CD4-positive, alpha-beta memory T cell (primary cell): ENCODE measurements around the gene TEDDM1. TPM values are rescaled to one million over a fixed set of nuclear protein-coding genes. Genes with fewer than 3 reads are reported as not detected.
A peak's percentile ranks its signal among the peaks of the same experiment; 100 is the strongest.
"Not testable (repeated sequence)": the region's sequence is repeated elsewhere in the genome, so short reads cannot be mapped to it uniquely, and the experiment has no call there.

Experiments
- CTCF ChIA-PET: fragments of 350-600 bp; sonication (Branson Sonifier 250); formaldehyde crosslinking; loops from one replicate; lab custom pipeline; 2021; ENCODE audit warnings: inconsistent platforms; ENCODE audit not compliant: partially characterized antibody; lab: Charles Lee
- POLR2A ChIA-PET: fragments of 350-600 bp; sonication (Branson Sonifier 250); formaldehyde crosslinking; loops from one replicate; lab custom pipeline; 2021; ENCODE audit not compliant: partially characterized antibody; lab: Charles Lee
- DNase-seq, 5 donors: peaks; one replicate each; pipeline versions ENCODE4 v3.0.0 to v3.0.0-alpha.2; 2020 to 2022; ENCODE audit warnings: mixed read lengths in 1 of 5
- H3K27ac ChIP-seq: one replicate; pipeline ENCODE4 v1.7.0; 2013; ENCODE audit warnings: low read depth, low read length
- H3K27me3 ChIP-seq: 2 replicates; pipeline ENCODE4 v1.7.0; 2013; ENCODE audit warnings: mild to moderate bottlenecking, low read length, moderate library complexity; ENCODE audit not compliant: insufficient read depth
- H3K36me3 ChIP-seq: 2 replicates; pipeline ENCODE4 v1.7.0; 2013; ENCODE audit warnings: mild to moderate bottlenecking, low read length, moderate library complexity; ENCODE audit not compliant: insufficient read depth
- H3K4me1 ChIP-seq: 2 replicates; pipeline ENCODE4 v1.7.0; 2013; ENCODE audit warnings: mild to moderate bottlenecking, low read length, moderate library complexity; ENCODE audit not compliant: insufficient read depth
- H3K4me3 ChIP-seq, 2 donors: one replicate each; pipeline ENCODE4 v1.7.0; 2013; ENCODE audit warnings: low read length in 2 of 2, mild to moderate bottlenecking in 1 of 2
- H3K9me3 ChIP-seq, 2 donors: one replicate each; pipeline ENCODE4 v1.7.0; 2013; ENCODE audit warnings: low read length in 2 of 2, control low read depth in 1 of 2; ENCODE audit not compliant: control insufficient read depth in 1 of 2
- H3K27ac Mint-ChIP-seq, 7 donors: one replicate each; pipeline ENCODE4 v1.8.0; 2020 to 2021; ENCODE audit warnings: mixed read lengths in 7 of 7, mild to moderate bottlenecking in 6 of 7, inconsistent platforms in 3 of 7, moderate library complexity in 3 of 7
- H3K27me3 Mint-ChIP-seq, 2 donors: one replicate each; pipeline ENCODE4 v1.8.0; 2020 to 2021; ENCODE audit warnings: mixed read lengths in 2 of 2
- H3K36me3 Mint-ChIP-seq, 2 donors: one replicate each; pipeline ENCODE4 v1.8.0; 2020 to 2021; ENCODE audit warnings: mixed read lengths in 2 of 2, inconsistent platforms in 1 of 2, mild to moderate bottlenecking in 1 of 2
- H3K4me1 Mint-ChIP-seq, 4 donors: one replicate each; pipeline ENCODE4 v1.8.0; 2020 to 2021; ENCODE audit warnings: mixed read lengths in 4 of 4, mild to moderate bottlenecking in 1 of 4
- H3K4me3 Mint-ChIP-seq, 8 donors: one replicate each; pipeline ENCODE4 v1.8.0; 2020 to 2021; ENCODE audit warnings: mixed read lengths in 8 of 8, mild to moderate bottlenecking in 7 of 8, moderate library complexity in 6 of 8, inconsistent platforms in 3 of 8
- H3K9me3 Mint-ChIP-seq, 8 donors: one replicate each; pipeline ENCODE4 v1.8.0; 2020 to 2021; ENCODE audit warnings: mixed read lengths in 8 of 8, mild to moderate bottlenecking in 5 of 8, inconsistent platforms in 3 of 8, moderate library complexity in 1 of 8
- intact Hi-C: fragments of 100-400 bp; cut with micrococcal nuclease; formaldehyde crosslinking; loops from one replicate; pipeline ENCODE4 v1.15.1; 2023
- polyA plus RNA-seq, 2 donors: library from polyadenylated mRNA; unstranded; fragments of 300-500 nt; fragmentation: Illumina TruSeq; gene quantifications; one replicate each; pipeline ENCODE4 v1.2.3, GENCODE V29; 2021
- total RNA-seq, 2 experiments: library from RNA; stranded (reverse); gene quantifications; one replicate each; pipeline ENCODE4 v1.2.3, GENCODE V29; 2021

The TEDDM1 gene, protein sequence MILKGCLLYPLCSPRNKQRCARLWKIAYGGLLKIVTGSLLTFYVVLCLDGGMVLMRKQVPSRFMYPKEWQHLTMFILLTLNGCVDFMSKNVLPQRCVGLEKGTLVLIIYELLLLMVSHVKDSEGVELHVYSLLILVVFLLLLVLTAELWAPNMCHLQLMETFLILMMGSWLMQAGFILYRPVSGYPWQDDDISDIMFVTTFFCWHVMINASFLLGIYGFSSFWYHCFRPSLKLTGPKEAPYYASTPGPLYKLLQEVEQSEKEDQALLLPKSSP
- total RNA-seq (not detected), polyA plus RNA-seq (not detected)

DNA sequence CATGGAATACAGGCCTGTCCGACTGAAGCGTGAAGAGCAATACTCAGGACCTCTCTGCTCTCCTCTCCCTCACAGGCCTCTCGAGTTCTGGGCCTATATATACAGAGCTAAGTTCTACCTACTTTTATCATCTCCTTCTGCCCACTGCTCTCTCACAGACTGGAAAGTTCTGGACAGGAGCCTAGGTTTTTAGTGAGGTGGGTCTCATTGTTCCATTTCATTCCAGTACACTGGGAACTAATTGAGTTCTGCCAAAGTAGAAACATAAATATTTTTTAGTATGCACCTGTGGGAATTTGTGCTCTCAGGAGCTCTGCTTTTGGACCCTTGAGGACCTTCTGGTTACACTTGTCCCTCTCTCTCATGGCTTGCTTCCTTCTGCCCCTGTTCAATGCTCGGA is at the start of gene TEDDM1:
Gene TEDDM1, minus strand, starts transcription at position 101 of the 400 bp plus-strand sequence. CDS start 182 bp downstream, outside the sequence.
- H3K27ac Mint-ChIP-seq = no peak within 1 kb of the TSS
- Histone ChIP-seq H3K36me3 (no peaks in the 10 kb centered on the region), H3K9me3 (no peaks in the 10 kb centered on the region), H3K4me3 (no peak within 1 kb of the TSS), H3K27ac (no peak within 1 kb of the TSS), H3K27me3 (no peaks in the 10 kb centered on the region), H3K4me1 (peaks cover 5% of the 10 kb centered on the region)
- no peaks in the 10 kb centered on the region for H3K36me3 Mint-ChIP-seq
- ChIA-PET CTCF (interaction anchor here (0.7 to 11.2 kb wide), 3 partner anchors 9 to 318 kb away, joined by 3 to 357 read pairs (median 189); no protein-coding TSS in a partner anchor), POLR2A (interaction anchor here (0.6 kb wide), 1 partner anchor 1675 kb away, joined by 3 read pairs; no protein-coding TSS in a partner anchor)
- H3K4me3 Mint-ChIP-seq = no peak within 1 kb of the TSS
- intact Hi-C loops = no loop called here
- peaks cover 2 to 4% of the 10 kb centered on the region in 2 donors for H3K27me3 Mint-ChIP-seq
- H3K9me3 Mint-ChIP-seq = peaks cover 0 to 4% (median 3%) of the 10 kb centered on the region in 8 donors
- peaks cover 0 to 6% (median 4%) of the 10 kb centered on the region in 4 donors for H3K4me1 Mint-ChIP-seq
- DNase-seq = no peak

DNA sequence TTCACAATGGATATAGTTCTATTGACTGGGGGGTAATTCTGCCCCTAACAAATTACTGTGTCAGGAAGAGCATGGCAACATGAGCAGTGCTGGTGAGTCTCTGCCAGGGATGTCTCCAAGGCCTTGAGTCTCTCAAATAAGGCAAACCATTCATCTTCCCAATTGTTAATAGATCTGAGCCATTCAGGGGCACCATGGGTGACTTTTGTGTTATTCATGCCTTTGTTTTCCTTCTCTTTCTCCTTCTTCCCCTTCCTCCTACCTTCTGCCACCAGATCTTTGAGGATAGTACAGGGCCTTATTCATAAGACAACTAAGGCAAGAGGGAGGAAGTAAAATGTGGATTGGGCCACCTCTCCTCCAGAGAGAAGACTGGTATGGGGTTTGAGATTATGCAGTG is 49.6 kb upstream of the TEDDM1 start, which contains the start of gene RGSL1:
Gene RGSL1, plus strand, starts transcription at position 60 of the 400 bp plus-strand sequence. Its CDS starts 20 bp downstream, at position 80.
- no peaks in the 10 kb centered on the region for H3K36me3 Mint-ChIP-seq
- no peak within 1 kb of the TSS for H3K27ac ChIP-seq
- H3K27ac Mint-ChIP-seq = no peak within 1 kb of the TSS
- H3K4me1 Mint-ChIP-seq = peaks cover 0 to 5% (median 3%) of the 10 kb centered on the region in 4 donors
- no peak within 1 kb of the TSS for H3K4me3 ChIP-seq
- H3K36me3 ChIP-seq = no peaks in the 10 kb centered on the region
- H3K4me1 ChIP-seq = no peaks in the 10 kb centered on the region
- no peak within 1 kb of the TSS for H3K4me3 Mint-ChIP-seq
- ChIA-PET POLR2A (no interaction called here), CTCF (no interaction called here)
- intact Hi-C loops = no loop called here
- peaks cover 0 to 1% (median 0%) of the 10 kb centered on the region in 8 donors for H3K9me3 Mint-ChIP-seq
- H3K27me3 ChIP-seq = no peaks in the 10 kb centered on the region
- peaks cover 9 to 14% of the 10 kb centered on the region in 2 donors for H3K27me3 Mint-ChIP-seq
- no peak for DNase-seq
- no peaks in the 10 kb centered on the region for H3K9me3 ChIP-seq

DNA sequence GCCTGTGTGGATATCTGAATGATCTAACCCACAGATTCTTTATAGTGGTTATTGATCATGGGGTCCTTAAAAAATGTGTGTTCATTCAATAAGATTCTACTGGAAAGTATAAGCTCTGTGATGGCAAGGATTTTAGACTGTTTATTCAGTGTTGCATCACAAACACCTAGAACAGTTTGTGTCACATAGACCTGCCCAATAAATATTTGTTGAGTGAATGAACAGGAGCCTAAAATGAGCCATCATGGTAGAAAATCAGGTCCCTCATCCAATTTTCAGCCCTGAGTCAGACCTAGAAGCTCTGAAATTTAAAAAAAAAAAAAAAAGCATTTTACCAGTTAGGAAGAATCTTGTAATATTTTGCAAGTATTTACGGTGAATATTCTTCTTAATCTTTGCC is 47.2 kb upstream of the TEDDM1 start:
- no peak overlapping the region for H3K4me3 ChIP-seq
- H3K4me1 Mint-ChIP-seq = peaks cover 0 to 5% (median 3%) of the 10 kb centered on the region in 4 donors
- POLR2A ChIA-PET = no interaction called here
- H3K4me3 Mint-ChIP-seq = no peak overlapping the region
- H3K4me1 ChIP-seq = no peaks in the 10 kb centered on the region
- CTCF ChIA-PET = interaction anchor here (1.4 kb wide), 1 partner anchor 153 kb away, joined by 5 read pairs; no protein-coding TSS in a partner anchor
- peaks cover 0 to 1% (median 0%) of the 10 kb centered on the region in 8 donors for H3K9me3 Mint-ChIP-seq
- intact Hi-C loops = loop anchor here (5.0 kb wide), 1 partner anchor 155 kb away; the partner anchor contains the start of gene RGS16
- H3K36me3 Mint-ChIP-seq = no peaks in the 10 kb centered on the region
- no peaks in the 10 kb centered on the region for H3K9me3 ChIP-seq
- H3K36me3 ChIP-seq = no peaks in the 10 kb centered on the region
- H3K27ac ChIP-seq = no peak overlapping the region
- H3K27ac Mint-ChIP-seq = no peak overlapping the region
- H3K27me3 ChIP-seq = no peaks in the 10 kb centered on the region
- peaks cover 4 to 7% of the 10 kb centered on the region in 2 donors for H3K27me3 Mint-ChIP-seq
- DNase-seq = no peak

DNA sequence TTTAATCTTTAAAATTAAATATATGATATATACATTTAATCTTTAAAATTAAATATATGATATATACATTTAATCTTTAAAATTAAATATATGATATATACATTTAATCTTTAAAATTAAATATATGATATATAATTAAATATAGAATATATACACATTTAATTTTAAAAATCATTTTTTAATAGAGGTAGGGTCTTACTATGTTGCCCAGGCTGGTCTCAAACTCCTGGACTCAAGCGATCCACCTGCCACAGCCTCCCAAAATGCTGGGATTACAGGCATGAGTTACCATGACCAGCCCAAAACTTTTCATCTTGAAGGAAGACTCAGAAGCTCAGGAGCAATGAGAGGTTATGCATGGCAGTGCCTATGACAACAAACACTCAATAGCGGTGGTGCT is 46.7 kb upstream of the TEDDM1 start:
- H3K27ac ChIP-seq, H3K27me3 ChIP-seq, H3K4me1 Mint-ChIP-seq, H3K36me3 ChIP-seq, H3K9me3 Mint-ChIP-seq, H3K4me3 ChIP-seq, DNase-seq, H3K4me3 Mint-ChIP-seq, H3K27ac Mint-ChIP-seq, POLR2A ChIA-PET, H3K4me1 ChIP-seq, H3K36me3 Mint-ChIP-seq, H3K9me3 ChIP-seq, H3K27me3 Mint-ChIP-seq: not testable (repeated sequence)
- intact Hi-C loops = loop anchor here (5.0 kb wide), 1 partner anchor 155 kb away; the partner anchor contains the start of gene RGS16
- CTCF ChIA-PET = interaction anchor here (1.4 kb wide), 1 partner anchor 154 kb away, joined by 5 read pairs; no protein-coding TSS in a partner anchor

DNA sequence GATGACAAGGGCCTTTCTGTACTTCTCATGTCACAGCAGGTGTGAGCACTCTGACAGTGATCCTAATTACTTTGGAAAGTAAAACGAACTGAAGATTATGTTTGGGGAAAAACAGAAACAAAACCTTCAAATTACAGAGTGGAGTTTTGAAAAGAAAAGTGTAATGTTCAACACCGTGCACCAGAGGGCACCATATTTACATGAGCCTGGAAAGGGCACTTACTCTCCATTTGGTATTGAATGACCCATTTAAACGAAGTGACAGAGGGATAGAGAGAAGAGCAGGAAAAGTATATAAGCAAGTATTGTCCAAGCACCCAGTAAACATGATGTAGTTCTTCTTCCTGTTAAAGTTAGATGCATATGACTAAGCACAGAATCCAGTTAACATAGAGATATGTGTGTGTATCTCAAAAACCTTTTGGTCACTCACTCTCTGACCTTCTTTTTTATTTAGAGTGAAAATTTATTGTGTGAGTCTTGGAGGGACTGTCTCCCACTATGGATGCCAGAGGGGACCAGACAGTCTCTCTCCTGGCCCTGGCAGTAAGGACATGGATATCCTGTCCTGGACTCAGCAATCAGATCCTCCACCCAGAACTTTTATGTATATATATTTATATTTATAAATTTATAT is 45.7 kb upstream of the TEDDM1 start:
- H3K27me3 Mint-ChIP-seq = peaks cover 2 to 4% of the 10 kb centered on the region in 2 donors
- peaks cover 0 to 5% (median 0%) of the 10 kb centered on the region in 8 donors for H3K9me3 Mint-ChIP-seq
- Histone ChIP-seq H3K27me3 (no peaks in the 10 kb centered on the region), H3K4me3 (no peak overlapping the region), H3K36me3 (no peaks in the 10 kb centered on the region), H3K27ac (no peak overlapping the region), H3K4me1 (no peaks in the 10 kb centered on the region), H3K9me3 (no peaks in the 10 kb centered on the region)
- ChIA-PET POLR2A (no interaction called here), CTCF (no interaction called here)
- peaks cover 0 to 5% (median 3%) of the 10 kb centered on the region in 4 donors for H3K4me1 Mint-ChIP-seq
- DNase-seq = peak in 4 of 5 donors; percentile 6 to 25 (median 16)
- H3K36me3 Mint-ChIP-seq = no peaks in the 10 kb centered on the region
- intact Hi-C loops = loop anchor here (5.0 kb wide), 1 partner anchor 156 kb away; the partner anchor contains the start of gene RGS16
- no peak overlapping the region for H3K4me3 Mint-ChIP-seq
- no peak overlapping the region for H3K27ac Mint-ChIP-seq

DNA sequence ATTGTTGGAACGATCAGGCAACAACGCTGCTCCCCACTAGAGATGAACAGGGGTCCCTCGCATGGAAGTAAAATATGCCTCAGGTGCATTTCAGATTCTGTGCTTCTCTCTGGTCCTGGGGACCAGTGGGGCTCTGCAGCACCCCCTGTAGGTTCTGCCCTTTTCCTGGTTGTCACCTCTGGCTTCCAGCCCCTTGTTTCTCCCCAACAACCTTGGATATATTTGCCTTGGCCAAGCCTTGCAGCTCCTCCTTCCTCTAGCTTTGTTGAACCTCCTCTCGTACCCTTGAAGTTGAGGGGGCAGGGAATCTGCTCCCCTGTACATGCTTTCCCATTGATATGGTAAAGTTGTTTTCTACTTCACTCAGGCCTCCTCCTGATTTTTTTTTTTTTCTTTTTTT is 44.0 kb upstream of the TEDDM1 start:
- Mint-ChIP-seq H3K4me1 (peaks cover 0 to 5% (median 3%) of the 10 kb centered on the region in 4 donors), H3K36me3 (no peaks in the 10 kb centered on the region), H3K27ac (no peak overlapping the region), H3K9me3 (peaks cover 0 to 5% (median 0%) of the 10 kb centered on the region in 8 donors), H3K4me3 (no peak overlapping the region), H3K27me3 (peaks cover 2 to 4% of the 10 kb centered on the region in 2 donors)
- POLR2A ChIA-PET = interaction anchor here (0.6 kb wide), 1 partner anchor 360 kb away, joined by 3 read pairs; no protein-coding TSS in a partner anchor
- no peaks in the 10 kb centered on the region for H3K4me1 ChIP-seq
- no peak overlapping the region for H3K4me3 ChIP-seq
- no peak overlapping the region for H3K27ac ChIP-seq
- CTCF ChIA-PET = interaction anchor here (0.8 to 1.6 kb wide), 3 partner anchors 9 to 43 kb away, joined by 3 to 4 read pairs (median 4); no protein-coding TSS in a partner anchor
- no peaks in the 10 kb centered on the region for H3K27me3 ChIP-seq
- no peaks in the 10 kb centered on the region for H3K36me3 ChIP-seq
- H3K9me3 ChIP-seq = no peaks in the 10 kb centered on the region
- intact Hi-C loops = no loop called here
- no peak for DNase-seq

DNA sequence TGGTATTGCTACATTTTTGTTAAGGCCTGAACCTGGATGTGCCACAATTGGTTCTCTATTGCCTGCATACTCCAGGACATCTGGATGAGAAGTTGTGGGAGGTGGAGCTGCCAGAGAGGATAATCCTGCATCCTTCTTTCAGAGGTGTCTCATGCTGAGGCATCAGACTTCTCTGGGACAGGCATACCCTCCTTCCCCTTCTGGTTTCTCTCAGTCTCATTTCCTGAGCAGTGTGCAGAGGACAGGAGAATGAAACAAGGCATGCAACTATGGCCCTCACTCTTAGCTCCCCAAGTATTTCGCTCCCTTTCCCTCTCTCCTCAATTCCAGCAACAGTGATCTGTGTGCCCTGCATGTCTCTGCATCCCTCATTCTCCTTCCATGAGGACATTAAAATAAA is 41.9 kb upstream of the TEDDM1 start:
- Mint-ChIP-seq H3K4me1 (peaks cover 0 to 5% (median 3%) of the 10 kb centered on the region in 4 donors), H3K27ac (no peak overlapping the region), H3K4me3 (no peak overlapping the region), H3K9me3 (peaks cover 0 to 13% (median 7%) of the 10 kb centered on the region in 8 donors), H3K27me3 (peaks cover 4 to 5% of the 10 kb centered on the region in 2 donors), H3K36me3 (peaks cover 0 to 3% of the 10 kb centered on the region in 2 donors)
- no peaks in the 10 kb centered on the region for H3K9me3 ChIP-seq
- no peaks in the 10 kb centered on the region for H3K36me3 ChIP-seq
- intact Hi-C loops = no loop called here
- no peak overlapping the region for H3K27ac ChIP-seq
- no peaks in the 10 kb centered on the region for H3K27me3 ChIP-seq
- no peak for DNase-seq
- H3K4me3 ChIP-seq = no peak overlapping the region
- no peaks in the 10 kb centered on the region for H3K4me1 ChIP-seq
- ChIA-PET POLR2A (no interaction called here), CTCF (no interaction called here)
